ENCODE data around the gene DNAL1. TPM values are rescaled to one million over a fixed set of nuclear protein-coding genes. Genes with fewer than 3 reads are reported as not detected.

DNAL1 gene
- total and polyA plus RNA-seq, 2 of the 13 experiments (the other 11 are each of a cell fraction or from before 2014, with no cell fraction given), result 1.4 to 13.3 TPM

DNA sequence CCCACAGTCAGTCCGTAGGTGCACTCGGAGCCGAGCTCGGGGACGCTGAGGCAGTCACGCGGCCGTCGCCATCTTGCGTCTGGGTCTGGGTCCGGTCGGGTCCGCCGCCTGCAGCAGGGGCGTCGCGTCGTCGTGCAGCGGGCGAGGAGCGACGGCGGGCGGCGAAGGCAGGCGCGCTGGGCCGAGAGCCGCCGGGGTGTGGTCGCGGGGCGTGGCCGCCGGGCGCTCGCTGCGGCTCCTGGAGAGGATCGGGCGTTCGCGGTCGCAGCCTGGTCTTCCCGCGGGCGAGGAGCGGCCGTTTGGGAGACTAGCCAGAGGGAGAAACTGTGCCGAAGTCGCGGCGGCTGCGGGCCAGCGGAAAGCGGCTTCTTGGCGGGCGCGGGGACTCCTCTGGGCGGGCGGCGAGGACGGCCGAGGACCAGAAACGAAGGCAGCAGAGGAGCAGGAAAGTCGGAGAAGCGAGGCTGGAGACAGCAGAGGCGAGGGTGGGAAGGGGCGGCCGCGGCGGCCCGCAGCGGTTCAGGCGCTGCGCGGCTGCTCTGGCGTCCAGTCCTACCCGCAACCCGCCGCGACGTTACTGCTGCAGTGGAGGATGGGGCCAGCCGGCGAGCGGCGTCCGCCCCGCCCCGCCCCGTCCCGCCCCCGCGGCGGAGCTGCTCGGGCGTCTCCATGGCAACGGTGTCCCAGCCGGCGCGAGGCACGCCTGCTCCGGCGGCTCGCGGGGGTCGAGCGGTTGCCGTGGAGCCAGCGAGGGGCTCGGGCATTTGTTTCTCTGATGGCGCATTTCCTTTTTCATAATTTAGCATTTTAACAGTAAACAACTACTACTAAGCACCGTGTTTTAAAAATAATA, 69.2 kb downstream of the DNAL1 start, which contains the start of gene PNMA1 (continued):
- TF ChIP-seq, protein P1, sequence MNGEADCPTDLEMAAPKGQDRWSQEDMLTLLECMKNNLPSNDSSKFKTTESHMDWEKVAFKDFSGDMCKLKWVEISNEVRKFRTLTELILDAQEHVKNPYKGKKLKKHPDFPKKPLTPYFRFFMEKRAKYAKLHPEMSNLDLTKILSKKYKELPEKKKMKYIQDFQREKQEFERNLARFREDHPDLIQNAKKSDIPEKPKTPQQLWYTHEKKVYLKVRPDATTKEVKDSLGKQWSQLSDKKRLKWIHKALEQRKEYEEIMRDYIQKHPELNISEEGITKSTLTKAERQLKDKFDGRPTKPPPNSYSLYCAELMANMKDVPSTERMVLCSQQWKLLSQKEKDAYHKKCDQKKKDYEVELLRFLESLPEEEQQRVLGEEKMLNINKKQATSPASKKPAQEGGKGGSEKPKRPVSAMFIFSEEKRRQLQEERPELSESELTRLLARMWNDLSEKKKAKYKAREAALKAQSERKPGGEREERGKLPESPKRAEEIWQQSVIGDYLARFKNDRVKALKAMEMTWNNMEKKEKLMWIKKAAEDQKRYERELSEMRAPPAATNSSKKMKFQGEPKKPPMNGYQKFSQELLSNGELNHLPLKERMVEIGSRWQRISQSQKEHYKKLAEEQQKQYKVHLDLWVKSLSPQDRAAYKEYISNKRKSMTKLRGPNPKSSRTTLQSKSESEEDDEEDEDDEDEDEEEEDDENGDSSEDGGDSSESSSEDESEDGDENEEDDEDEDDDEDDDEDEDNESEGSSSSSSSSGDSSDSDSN (CRISPR knock-in tag; IDR thresholded peaks at IDR 0.05), result peak; percentile 90
- TF ChIP-seq DMAP1 (CRISPR knock-in tag; IDR thresholded peaks at IDR 0.05) (no peak; the same call in 1 of the 2 replicates), ZNF775 (CRISPR knock-in tag; IDR thresholded peaks at IDR 0.05; ENCODE audit: borderline replicate concordance) (no peak), ZNF550 (CRISPR knock-in tag; IDR thresholded peaks at IDR 0.05; ENCODE audit: borderline replicate concordance) (no peak), ZNF3 (CRISPR knock-in tag; IDR thresholded peaks at IDR 0.05) (0 out of 2 replicates have a peak, but pooled peaks have one; percentile 30), HNRNPL (IDR thresholded peaks at IDR 0.05; ENCODE audit: low read depth, low read length) (no peak), AGO1 (IDR thresholded peaks at IDR 0.05; ENCODE audit: low read depth, low read length, poor library complexity, severe bottlenecking) (peak; percentile 54), ZSCAN12 (CRISPR knock-in tag; IDR thresholded peaks at IDR 0.05) (no peak), ZSCAN21 (CRISPR knock-in tag; IDR thresholded peaks at IDR 0.05; ENCODE audit: borderline replicate concordance) (peak; percentile 69; the same call in 1 of the 2 replicates), ZSCAN9 (CRISPR knock-in tag; IDR thresholded peaks at IDR 0.05; ENCODE audit: borderline replicate concordance) (no peak), ZNF251 (CRISPR knock-in tag; IDR thresholded peaks at IDR 0.05) (no peak), TOE1 (CRISPR knock-in tag; IDR thresholded peaks at IDR 0.05) (no peak), SPEN (CRISPR knock-in tag; IDR thresholded peaks at IDR 0.05; ENCODE audit: low read depth) (peak; percentile 43; the same call in 1 of the 2 replicates), FOXA3 (CRISPR knock-in tag; IDR thresholded peaks at IDR 0.05) (no peak), PCBP1 (IDR thresholded peaks at IDR 0.05; ENCODE audit: borderline replicate concordance, low read depth, low read length) (no peak), RORA (CRISPR knock-in tag; IDR thresholded peaks at IDR 0.05) (no peak), ZSCAN22 (CRISPR knock-in tag; IDR thresholded peaks at IDR 0.05) (0 out of 2 replicates have a peak, but pooled peaks have one; percentile 46), SIX1 (CRISPR knock-in tag; IDR thresholded peaks at IDR 0.05; ENCODE audit: borderline replicate concordance) (no peak)
- TF ChIP-seq, protein P2, sequence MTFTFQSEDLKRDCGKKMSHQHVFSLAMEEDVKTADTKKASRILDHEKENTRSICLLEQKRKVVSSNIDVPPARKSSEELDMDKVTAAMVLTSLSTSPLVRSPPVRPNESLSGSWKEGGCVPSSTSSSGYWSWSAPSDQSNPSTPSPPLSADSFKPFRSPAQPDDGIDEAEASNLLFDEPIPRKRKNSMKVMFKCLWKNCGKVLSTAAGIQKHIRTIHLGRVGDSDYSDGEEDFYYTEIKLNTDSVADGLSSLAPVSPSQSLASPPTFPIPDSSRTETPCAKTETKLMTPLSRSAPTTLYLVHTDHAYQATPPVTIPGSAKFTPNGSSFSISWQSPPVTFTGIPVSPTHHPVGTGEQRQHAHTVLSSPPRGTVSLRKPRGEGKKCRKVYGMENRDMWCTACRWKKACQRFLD (CRISPR knock-in tag; IDR thresholded peaks at IDR 0.05; ENCODE audit: borderline replicate concordance), result 0 out of 2 replicates have a peak, but pooled peaks have one; percentile 59
- TF ChIP-seq, protein P3, sequence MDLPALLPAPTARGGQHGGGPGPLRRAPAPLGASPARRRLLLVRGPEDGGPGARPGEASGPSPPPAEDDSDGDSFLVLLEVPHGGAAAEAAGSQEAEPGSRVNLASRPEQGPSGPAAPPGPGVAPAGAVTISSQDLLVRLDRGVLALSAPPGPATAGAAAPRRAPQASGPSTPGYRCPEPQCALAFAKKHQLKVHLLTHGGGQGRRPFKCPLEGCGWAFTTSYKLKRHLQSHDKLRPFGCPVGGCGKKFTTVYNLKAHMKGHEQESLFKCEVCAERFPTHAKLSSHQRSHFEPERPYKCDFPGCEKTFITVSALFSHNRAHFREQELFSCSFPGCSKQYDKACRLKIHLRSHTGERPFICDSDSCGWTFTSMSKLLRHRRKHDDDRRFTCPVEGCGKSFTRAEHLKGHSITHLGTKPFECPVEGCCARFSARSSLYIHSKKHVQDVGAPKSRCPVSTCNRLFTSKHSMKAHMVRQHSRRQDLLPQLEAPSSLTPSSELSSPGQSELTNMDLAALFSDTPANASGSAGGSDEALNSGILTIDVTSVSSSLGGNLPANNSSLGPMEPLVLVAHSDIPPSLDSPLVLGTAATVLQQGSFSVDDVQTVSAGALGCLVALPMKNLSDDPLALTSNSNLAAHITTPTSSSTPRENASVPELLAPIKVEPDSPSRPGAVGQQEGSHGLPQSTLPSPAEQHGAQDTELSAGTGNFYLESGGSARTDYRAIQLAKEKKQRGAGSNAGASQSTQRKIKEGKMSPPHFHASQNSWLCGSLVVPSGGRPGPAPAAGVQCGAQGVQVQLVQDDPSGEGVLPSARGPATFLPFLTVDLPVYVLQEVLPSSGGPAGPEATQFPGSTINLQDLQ (CRISPR knock-in tag; IDR thresholded peaks at IDR 0.05), result no peak

Data from HepG2 (cell line).